IPS-NIHi7 (cell line): ENCODE data around the gene ZFPM1.

Experiments
- DNase-seq: peaks from one replicate; pipeline ENCODE4 v3.0.0; 2012; ENCODE audit warnings: mixed read lengths; ENCODE audit errors: extremely low spot score

ZFPM1 gene

GRCh38 chr16:88526906-88527185, 73.8 kb downstream of the ZFPM1 start:
- DNase-seq: no peak

- DNase-seq: peak; percentile 89
Observed at GRCh38 chr16:88527186-88527936, 74.3 kb downstream of the ZFPM1 start.

- no peak for DNase-seq
Observed at GRCh38 chr16:88527937-88528743, 75.1 kb downstream of the ZFPM1 start.

- no peak for DNase-seq
Observed at GRCh38 chr16:88528902-88529318, 75.8 kb downstream of the ZFPM1 start.

- DNase-seq: no peak
Observed at GRCh38 chr16:88529596-88529995, 76.5 kb downstream of the ZFPM1 start.

- DNase-seq: no peak
Observed at GRCh38 chr16:88530051-88530857, 77.2 kb downstream of the ZFPM1 start.

GRCh38 chr16:88530858-88531203, 77.8 kb downstream of the ZFPM1 start:
- DNase-seq: no peak

GRCh38 chr16:88531346-88531745, 78.3 kb downstream of the ZFPM1 start:
- DNase-seq: no peak

GRCh38 chr16:88531931-88532433, 78.9 kb downstream of the ZFPM1 start:
- DNase-seq: no peak

GRCh38 chr16:88532434-88533241, 79.6 kb downstream of the ZFPM1 start:
- DNase-seq: no peak

GRCh38 chr16:88533381-88533917, 80.4 kb downstream of the ZFPM1 start:
- DNase-seq: no peak

GRCh38 chr16:88533932-88534637, 81.0 kb downstream of the ZFPM1 start:
- peak; percentile 96 for DNase-seq

- peak; percentile 55 for DNase-seq
Observed at GRCh38 chr16:88534638-88535190, 81.6 kb downstream of the ZFPM1 start.

- DNase-seq: no peak
Observed at GRCh38 chr16:88535191-88535856, 82.2 kb downstream of the ZFPM1 start.

- no peak for DNase-seq
Observed at GRCh38 chr16:88535857-88536222, 82.8 kb downstream of the ZFPM1 start.

- DNase-seq: no peak
Observed at GRCh38 chr16:88536510-88536909, 83.4 kb downstream of the ZFPM1 start.

GRCh38 chr16:88536971-88537751, 84.1 kb downstream of the ZFPM1 start:
- DNase-seq: no peak

- no peak for DNase-seq
Observed at GRCh38 chr16:88537859-88538258, 84.8 kb downstream of the ZFPM1 start.
